Spleen (tissue), 11 donors: ENCODE measurements around the gene GRAMD2A. TPM values are rescaled to one million over a fixed set of nuclear protein-coding genes. Genes with fewer than 3 reads are reported as not detected.

Experiments used
- DNase-seq: peaks from one replicate; pipeline ENCODE4 v3.0.0-alpha.2; 2020
- H3K27ac ChIP-seq, 8 donors: fragments of 200-600 bp; sonication (generic) in 7 of 8; 1 replicate in 4 of 8; 2 replicates in 4 of 8; pipeline versions ENCODE4 v1.5.0 to v1.8.0; 2016 to 2021; ENCODE audit warnings: inconsistent platforms in 4 of 8, mild to moderate bottlenecking in 4 of 8, moderate library complexity in 1 of 8
- H3K27me3 ChIP-seq, 7 donors: fragments of 200-600 bp; sonication (generic) in 6 of 7; replicated peaks in 1 of 7; 1 replicate in 4 of 7; 2 replicates in 3 of 7; pipeline versions ENCODE4 v1.5.0 to v1.8.0; 2016 to 2021; ENCODE audit warnings: inconsistent platforms in 3 of 7, mild to moderate bottlenecking in 1 of 7
- H3K36me3 ChIP-seq, 6 donors: fragments of 200-600 bp; sonication (generic) in 5 of 6; 1 replicate in 4 of 6; 2 replicates in 2 of 6; pipeline versions ENCODE4 v1.5.0 to v1.8.0; 2016 to 2021; ENCODE audit warnings: inconsistent platforms in 2 of 6
- H3K4me1 ChIP-seq, 6 donors: fragments of 200-600 bp; sonication (generic) in 5 of 6; 1 replicate in 3 of 6; 2 replicates in 3 of 6; pipeline versions ENCODE4 v1.5.0 to v1.8.0; 2016 to 2021; ENCODE audit warnings: inconsistent platforms in 3 of 6
- H3K4me3 ChIP-seq, 8 donors: fragments of 200-600 bp; sonication (generic) in 7 of 8; 1 replicate in 4 of 8; 2 replicates in 4 of 8; pipeline versions ENCODE4 v1.5.0 to v1.8.0; 2016 to 2021; ENCODE audit warnings: inconsistent platforms in 4 of 8, mild to moderate bottlenecking in 4 of 8, moderate library complexity in 2 of 8
- H3K9me3 ChIP-seq, 8 donors: fragments of 200-600 bp; sonication (generic) in 7 of 8; 1 replicate in 4 of 8; 2 replicates in 4 of 8; pipeline versions ENCODE4 v1.5.0 to v1.8.0; 2016 to 2021; ENCODE audit warnings: inconsistent platforms in 4 of 8
- POLR2A ChIP-seq, 3 donors: fragments of 450-650 bp; IDR thresholded peaks; one replicate each; pipeline ENCODE4 v1.5.1; 2017; ENCODE audit warnings: antibody characterized with exemption in 3 of 3, mild to moderate bottlenecking in 1 of 3
- POLR2AphosphoS5 ChIP-seq, 3 donors: sonication (generic); formaldehyde crosslinking; IDR thresholded peaks; one replicate each; pipeline ENCODE4 v1.5.1; 2017; ENCODE audit warnings: antibody characterized with exemption in 3 of 3
- WGBS, 5 donors: extraction: QIAGEN DNeasy Blood & Tissue Kit in 3 of 5; methylation state at CpG; one replicate each; pipeline versions ENCODE4 v1.1.5 to v1.1.7; 2013 to 2018; 5-methylcytosine and 5-hydroxymethylcytosine counted together
- intact Hi-C: fragments of 100-400 bp; cut with DNase I; formaldehyde crosslinking; loops from one replicate; pipeline ENCODE4 v1.15.0; 2023; ENCODE audit warnings: low total_unique reads
- polyA plus RNA-seq, 3 donors: library from polyadenylated mRNA; stranded (reverse); fragments of 200-250 nt; gene quantifications; one replicate each; pipeline ENCODE4 v1.2.1, GENCODE V29; 2013
- total RNA-seq, 7 donors: library from RNA; depleted of rRNA in 3 of 7; stranded (reverse); fragments of >200 nt in 3 of 7; fragmentation: NEBNext Ultra II Directional in 4 of 7; extraction: Animal tissue kit (Norgen Biotek cat#: 25700) in 4 of 7; gene quantifications; one replicate each; pipeline versions ENCODE4 v1.1.0 to v1.2.1, GENCODE V29; 2016 to 2021
- TF ChIP-seq, protein P1 (sequence below), 11 experiments: fragments of 200-600 bp in 7 of 11; fragments of 450-650 bp in 4 of 11; sonication (generic) in 4 of 11; IDR thresholded peaks in 8 of 11; conservative IDR thresholded peaks in 3 of 11; 1 replicate in 7 of 11; 2 replicates in 4 of 11; pipeline versions ENCODE4 v1.4.0 to v1.8.0; 2016 to 2021; ENCODE audit warnings: antibody characterized with exemption in 11 of 11, inconsistent platforms in 4 of 11, mild to moderate bottlenecking in 1 of 11
- donor health status: healthy with polysubstance abuse.
- donor health status: DM: no; HTN: no; CAD: no; lungs with moderate emphysema.
- donor health status: DM: no; HTN: no; CAD: no.
- donor health status: Bipolar disorder and iron deficiency.
- donor health status: healthy.
- donor health status: DM: no; HTN: no; CAD: no.
- donor health status: DM: yes; HTN: yes; CAD: no.

The GRAMD2A gene
- total and polyA plus RNA-seq, 10 donors = 0.03 to 0.34 (median 0.09) TPM; not detected in 6

DNA sequence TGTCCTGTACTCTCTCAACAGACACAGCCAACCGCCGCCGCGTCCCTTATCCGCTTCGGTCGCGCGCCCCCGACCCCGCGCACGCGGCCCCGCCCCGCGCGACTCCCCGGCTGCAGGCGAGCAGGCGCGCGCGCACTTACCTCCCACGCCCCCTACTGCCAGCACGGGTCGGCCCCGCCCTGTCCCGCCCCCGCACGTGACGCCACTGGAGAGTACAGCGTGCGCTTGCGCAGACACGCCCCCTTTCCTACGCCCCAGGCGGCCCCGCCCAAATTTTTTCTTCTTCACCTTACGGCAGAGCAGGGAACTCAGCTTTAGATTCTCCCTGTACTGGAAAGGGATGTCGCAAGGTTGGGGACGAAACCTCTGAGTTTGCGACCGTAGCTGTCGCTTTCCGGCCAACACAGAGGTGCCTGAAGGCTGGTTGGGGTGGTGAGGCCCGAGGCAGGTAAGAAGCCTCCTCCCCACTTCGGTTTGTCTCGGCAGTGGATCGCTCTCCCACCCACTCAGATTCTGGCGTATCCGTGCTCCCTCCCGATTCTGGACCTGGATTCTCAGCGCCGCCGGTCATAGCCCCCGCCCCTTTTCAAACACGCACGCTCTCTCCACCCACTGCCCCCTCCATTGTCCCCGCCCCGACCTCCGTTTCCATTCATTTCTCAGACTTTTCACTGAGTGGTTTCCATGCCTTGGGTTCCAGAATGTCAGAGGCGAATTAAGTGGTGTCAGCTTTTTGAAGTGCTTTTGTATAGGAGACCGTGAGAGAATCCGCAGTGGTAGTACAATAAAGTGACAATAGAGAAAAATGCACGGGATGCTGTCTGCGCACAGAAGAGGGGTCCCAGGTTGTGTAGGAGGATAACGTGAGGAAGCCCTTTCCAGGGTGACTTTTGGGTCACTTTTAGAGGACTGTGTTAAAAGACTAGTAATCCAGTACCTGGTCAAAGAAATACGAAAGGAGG lies 79.3 kb downstream of the GRAMD2A start, which contains the start of the genes MYO9A and SENP8:
Gene MYO9A (minus strand): TSS at position 134 of the 962 bp plus-strand sequence. CDS start 71,587 bp downstream, outside the sequence.
Gene SENP8 (plus strand): TSS at position 387 of the 962 bp plus-strand sequence. CDS start 21,221 bp downstream, outside the sequence.
- peak within 1 kb of the TSS; percentile 89 to 97 (median 93) for H3K27ac ChIP-seq
- H3K4me1 ChIP-seq = peaks cover 14 to 52% (median 23%) of the 10 kb centered on the region in 6 donors
- 0 to 1% (median 1%) methylated on average over 35 to 69 of the region's 69 CpGs for WGBS, 5 donors
- H3K36me3 ChIP-seq = no peaks in the 10 kb centered on the region
- peak in 1 of 3 donors; percentile 31 for TF ChIP-seq POLR2A (IDR thresholded peaks at IDR 0.05)
- TF ChIP-seq, protein P1, sequence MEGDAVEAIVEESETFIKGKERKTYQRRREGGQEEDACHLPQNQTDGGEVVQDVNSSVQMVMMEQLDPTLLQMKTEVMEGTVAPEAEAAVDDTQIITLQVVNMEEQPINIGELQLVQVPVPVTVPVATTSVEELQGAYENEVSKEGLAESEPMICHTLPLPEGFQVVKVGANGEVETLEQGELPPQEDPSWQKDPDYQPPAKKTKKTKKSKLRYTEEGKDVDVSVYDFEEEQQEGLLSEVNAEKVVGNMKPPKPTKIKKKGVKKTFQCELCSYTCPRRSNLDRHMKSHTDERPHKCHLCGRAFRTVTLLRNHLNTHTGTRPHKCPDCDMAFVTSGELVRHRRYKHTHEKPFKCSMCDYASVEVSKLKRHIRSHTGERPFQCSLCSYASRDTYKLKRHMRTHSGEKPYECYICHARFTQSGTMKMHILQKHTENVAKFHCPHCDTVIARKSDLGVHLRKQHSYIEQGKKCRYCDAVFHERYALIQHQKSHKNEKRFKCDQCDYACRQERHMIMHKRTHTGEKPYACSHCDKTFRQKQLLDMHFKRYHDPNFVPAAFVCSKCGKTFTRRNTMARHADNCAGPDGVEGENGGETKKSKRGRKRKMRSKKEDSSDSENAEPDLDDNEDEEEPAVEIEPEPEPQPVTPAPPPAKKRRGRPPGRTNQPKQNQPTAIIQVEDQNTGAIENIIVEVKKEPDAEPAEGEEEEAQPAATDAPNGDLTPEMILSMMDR (IDR thresholded peaks at IDR 0.05 in 8 of 11, conservative IDR thresholded peaks at IDR 0.05 in 3 of 11) = peak in 9 of 11 experiments; percentile 11 to 62 (median 34)
- peak in 2 of 3 donors; percentile 80 to 82 for TF ChIP-seq POLR2AphosphoS5 (IDR thresholded peaks at IDR 0.05)
- peak within 1 kb of the TSS; percentile 69 to 97 (median 88) for H3K4me3 ChIP-seq
- no peaks in the 10 kb centered on the region for H3K27me3 ChIP-seq
- intact Hi-C loops = no loop called here
- H3K9me3 ChIP-seq = no peaks in the 10 kb centered on the region
- DNase-seq = peak; percentile 99

- no peaks in the 10 kb centered on the region for H3K27me3 ChIP-seq
- H3K4me3 ChIP-seq = peak overlapping the region; percentile 69 to 97 (median 88)
- intact Hi-C loops = no loop called here
- no peak for DNase-seq
- no peaks in the 10 kb centered on the region for H3K9me3 ChIP-seq
- H3K4me1 ChIP-seq = peaks cover 14 to 56% (median 23%) of the 10 kb centered on the region in 6 donors
- WGBS, 5 donors = 0 to 1% (median 0%) methylated on average over 2 to 59 of the region's 59 CpGs
- peak overlapping the region; percentile 85 to 97 (median 93) for H3K27ac ChIP-seq
- TF ChIP-seq, protein P1 (IDR thresholded peaks at IDR 0.05 in 8 of 11, conservative IDR thresholded peaks at IDR 0.05 in 3 of 11) = peak in 2 of 11 experiments; percentile 1 to 14
- TF ChIP-seq POLR2AphosphoS5 (IDR thresholded peaks at IDR 0.05) (peak; percentile 58 to 87 (median 73)), POLR2A (IDR thresholded peaks at IDR 0.05) (no peak)
- H3K36me3 ChIP-seq = no peaks in the 10 kb centered on the region
Observed at GRCh38 chr15:72117486-72118016, 80.0 kb downstream of the GRAMD2A start.

- TF ChIP-seq POLR2AphosphoS5 (IDR thresholded peaks at IDR 0.05) (no peak), POLR2A (IDR thresholded peaks at IDR 0.05) (no peak)
- TF ChIP-seq, protein P1 (IDR thresholded peaks at IDR 0.05 in 8 of 11, conservative IDR thresholded peaks at IDR 0.05 in 3 of 11) = no peak
- 2 to 4% (median 4%) methylated on average over 23 to 24 of the region's 24 CpGs for WGBS, 5 donors
- H3K4me1 ChIP-seq = peaks cover 14 to 56% (median 23%) of the 10 kb centered on the region in 6 donors
- DNase-seq = no peak
- intact Hi-C loops = no loop called here
- H3K9me3 ChIP-seq = no peaks in the 10 kb centered on the region
- peak overlapping the region; percentile 69 to 97 (median 88) for H3K4me3 ChIP-seq
- no peaks in the 10 kb centered on the region for H3K36me3 ChIP-seq
- H3K27ac ChIP-seq = peak overlapping the region; percentile 85 to 97 (median 93)
- no peaks in the 10 kb centered on the region for H3K27me3 ChIP-seq
Observed at GRCh38 chr15:72116731-72117485, 80.7 kb downstream of the GRAMD2A start.
